ENCODE measurements around the gene LYSMD4.

GRCh38 chr15:99777144-99777543 lies 43.9 kb upstream of the LYSMD4 start:
- no peak for TF ChIP-seq CTCF (IDR thresholded peaks at IDR 0.05)
- TF ChIP-seq MAX (CRISPR knock-in tag; IDR thresholded peaks at IDR 0.05): no peak
- no peak for TF ChIP-seq SP1 (CRISPR knock-in tag; conservative IDR thresholded peaks at IDR 0.05)
- TF ChIP-seq TEAD4 (CRISPR knock-in tag; IDR thresholded peaks at IDR 0.05): no peak
